Measurements from ENCODE around the gene OSBPL1A. TPM values are rescaled to one million over a fixed set of nuclear protein-coding genes. Genes with fewer than 3 reads are reported as not detected.
A peak's percentile ranks its signal among the peaks of the same experiment; 100 is the strongest.

Gene OSBPL1A
- total RNA-seq, 6 experiments from 2014 or later, result 4.1 to 14.6 (median 14.0) TPM

DNA sequence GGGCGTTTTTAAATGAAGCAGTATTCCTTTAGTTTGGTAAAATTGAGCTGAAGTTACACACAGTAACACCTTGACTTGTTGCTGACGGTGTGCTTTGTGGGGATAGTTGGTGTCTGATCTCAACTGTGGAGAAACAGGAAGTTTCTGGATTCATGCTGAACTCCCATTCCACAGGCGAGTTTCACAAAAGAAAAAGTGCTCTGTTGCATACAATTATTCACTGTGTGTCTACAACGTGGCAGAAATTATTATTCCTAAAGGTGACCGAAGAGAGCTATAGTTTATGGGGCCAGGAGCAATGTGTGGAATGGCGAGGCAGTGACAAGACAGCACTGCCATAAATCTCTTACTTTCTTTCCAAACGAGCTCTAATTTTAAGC is 259.2 kb downstream of the OSBPL1A start:
- peak; percentile 10 to 21 (median 14) for ATAC-seq
- no peak for DNase-seq
- Histone ChIP-seq H3K9me3 (no peaks in the 10 kb centered on the region), H3K4me3 (peak overlapping the region; percentile 42 to 59 (median 42)), H3K36me3 (peaks cover 0 to 1% (median 0%) of the 10 kb centered on the region in 4 donors), H3K27me3 (no peaks in the 10 kb centered on the region), H3K27ac (peak overlapping the region in 1 of 3 donors; percentile 82), H3K4me1 (peaks cover 0 to 43% (median 4%) of the 10 kb centered on the region in 4 donors)
- intact Hi-C loops (cut with DNase I), result no loop called here
- WGBS (ENCODE audit: insufficient coverage, low coverage, low lambda C conversion rate, missing lambda C conversion rate), result 25% methylated on average over 7 of the region's 7 CpGs
- no peak for TF ChIP-seq POLR2A (IDR thresholded peaks at IDR 0.05)
- TF ChIP-seq, protein P1, sequence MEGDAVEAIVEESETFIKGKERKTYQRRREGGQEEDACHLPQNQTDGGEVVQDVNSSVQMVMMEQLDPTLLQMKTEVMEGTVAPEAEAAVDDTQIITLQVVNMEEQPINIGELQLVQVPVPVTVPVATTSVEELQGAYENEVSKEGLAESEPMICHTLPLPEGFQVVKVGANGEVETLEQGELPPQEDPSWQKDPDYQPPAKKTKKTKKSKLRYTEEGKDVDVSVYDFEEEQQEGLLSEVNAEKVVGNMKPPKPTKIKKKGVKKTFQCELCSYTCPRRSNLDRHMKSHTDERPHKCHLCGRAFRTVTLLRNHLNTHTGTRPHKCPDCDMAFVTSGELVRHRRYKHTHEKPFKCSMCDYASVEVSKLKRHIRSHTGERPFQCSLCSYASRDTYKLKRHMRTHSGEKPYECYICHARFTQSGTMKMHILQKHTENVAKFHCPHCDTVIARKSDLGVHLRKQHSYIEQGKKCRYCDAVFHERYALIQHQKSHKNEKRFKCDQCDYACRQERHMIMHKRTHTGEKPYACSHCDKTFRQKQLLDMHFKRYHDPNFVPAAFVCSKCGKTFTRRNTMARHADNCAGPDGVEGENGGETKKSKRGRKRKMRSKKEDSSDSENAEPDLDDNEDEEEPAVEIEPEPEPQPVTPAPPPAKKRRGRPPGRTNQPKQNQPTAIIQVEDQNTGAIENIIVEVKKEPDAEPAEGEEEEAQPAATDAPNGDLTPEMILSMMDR (IDR thresholded peaks at IDR 0.05), result no peak

DNA sequence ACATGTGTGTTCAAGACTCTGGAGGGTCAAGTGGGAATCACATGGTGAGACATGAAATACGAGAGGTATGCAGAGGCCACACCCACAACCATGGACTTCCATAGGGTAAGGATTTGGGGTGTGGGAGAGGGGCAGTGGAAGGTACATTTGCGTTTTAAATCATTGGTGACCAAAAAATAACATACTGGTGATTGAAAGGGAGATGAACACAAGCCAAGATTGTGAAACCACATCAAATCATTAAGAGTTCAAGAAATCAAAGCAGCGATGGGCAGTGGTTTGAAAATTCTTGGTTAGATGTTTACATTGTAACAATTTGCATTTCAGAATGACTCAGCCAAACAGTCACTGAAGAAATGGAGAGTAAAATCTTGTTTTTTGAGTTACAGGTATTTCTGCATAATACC is 260.7 kb downstream of the OSBPL1A start:
- Histone ChIP-seq H3K9me3 (no peaks in the 10 kb centered on the region), H3K27me3 (no peaks in the 10 kb centered on the region), H3K4me3 (no peak overlapping the region), H3K27ac (peak overlapping the region in 1 of 3 donors; percentile 82), H3K36me3 (peaks cover 0 to 16% (median under 1%) of the 10 kb centered on the region in 4 donors), H3K4me1 (peaks cover 0 to 43% (median 4%) of the 10 kb centered on the region in 4 donors)
- 36% methylated on average over 3 of the region's 3 CpGs for WGBS (ENCODE audit: insufficient coverage, low coverage, low lambda C conversion rate, missing lambda C conversion rate)
- intact Hi-C loops (cut with DNase I), result no loop called here
- DNase-seq (no peak), ATAC-seq (peak; percentile 26 to 48 (median 38))
- TF ChIP-seq, protein P1 (IDR thresholded peaks at IDR 0.05), result no peak

DNA sequence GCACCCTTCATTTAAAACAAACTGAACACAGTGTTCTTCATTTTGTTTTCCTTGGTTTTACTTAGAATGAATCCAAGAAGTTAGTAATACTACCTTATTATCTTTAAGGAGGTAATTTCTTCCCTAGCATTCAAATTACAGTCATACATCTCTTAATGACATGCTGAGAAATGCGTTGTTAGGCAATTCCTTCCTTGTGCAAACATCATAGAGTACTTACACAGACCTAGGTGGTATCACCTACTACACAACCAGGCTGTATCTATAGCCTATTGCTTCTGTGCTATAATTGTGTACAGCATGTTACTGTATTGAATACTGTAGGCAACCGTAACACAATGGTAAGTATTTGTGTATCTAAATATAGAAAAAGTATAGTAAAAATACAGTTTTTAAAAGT is 267.1 kb downstream of the OSBPL1A start:
- H3K4me3 ChIP-seq, result no peak overlapping the region
- H3K4me1 ChIP-seq, result peaks cover 0 to 11% (median 0%) of the 10 kb centered on the region in 4 donors
- no peak overlapping the region for H3K27ac ChIP-seq
- intact Hi-C loops (cut with DNase I), result no loop called here
- peaks cover 0 to 80% (median 23%) of the 10 kb centered on the region in 4 donors for H3K36me3 ChIP-seq
- ATAC-seq, result no peak
- no peak for TF ChIP-seq POLR2A (IDR thresholded peaks at IDR 0.05)
- TF ChIP-seq, protein P1 (IDR thresholded peaks at IDR 0.05), result no peak
- no peaks in the 10 kb centered on the region for H3K9me3 ChIP-seq
- no peaks in the 10 kb centered on the region for H3K27me3 ChIP-seq
- DNase-seq, result no peak
- WGBS (ENCODE audit: insufficient coverage, low coverage, low lambda C conversion rate, missing lambda C conversion rate), result 81% methylated on average over 2 of the region's 2 CpGs

DNA sequence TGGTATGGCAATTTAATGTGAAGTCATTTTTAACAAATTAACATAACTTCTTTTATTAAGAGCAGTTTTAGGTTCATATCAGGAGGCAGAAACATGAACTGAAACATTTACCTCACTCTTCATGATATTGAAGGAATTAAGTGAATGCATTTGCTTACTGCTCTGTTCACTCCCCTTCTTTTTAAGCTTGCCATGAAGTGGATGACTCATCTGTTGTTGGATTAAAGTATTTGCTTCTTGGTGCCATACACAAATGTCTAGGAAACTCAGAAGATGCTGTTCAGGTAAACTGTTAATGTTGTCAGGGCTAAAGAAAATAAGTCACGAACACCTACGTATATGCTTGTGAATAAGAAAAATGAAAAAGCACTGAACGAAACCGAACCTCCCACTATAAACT is 268.9 kb downstream of the OSBPL1A start:
- DNase-seq, result no peak
- intact Hi-C loops (cut with DNase I), result loop anchor here in 1 of 2 donors (10.0 kb wide), 1 partner anchor 204 kb away; no protein-coding TSS in a partner anchor
- H3K4me3 ChIP-seq, result no peak overlapping the region
- no peaks in the 10 kb centered on the region for H3K27me3 ChIP-seq
- H3K4me1 ChIP-seq, result no peaks in the 10 kb centered on the region
- no peak for TF ChIP-seq POLR2A (IDR thresholded peaks at IDR 0.05)
- TF ChIP-seq, protein P1 (IDR thresholded peaks at IDR 0.05), result no peak
- no peak overlapping the region for H3K27ac ChIP-seq
- 96% methylated on average over 4 of the region's 4 CpGs for WGBS (ENCODE audit: insufficient coverage, low coverage, low lambda C conversion rate, missing lambda C conversion rate)
- ATAC-seq, result no peak
- H3K36me3 ChIP-seq, result peaks cover 0 to 98% (median 31%) of the 10 kb centered on the region in 4 donors
- H3K9me3 ChIP-seq, result no peaks in the 10 kb centered on the region

Data from right lobe of liver (tissue), 6 donors.